Loucy (cell line): Measurements from ENCODE around the gene RBM19.

ENCODE experiments used
- H2AFZ ChIP-seq: fragments of 200-600 bp; sonication (generic); 2 replicates; pipeline ENCODE4 v1.6.0; 2016; ENCODE audit warnings: antibody characterized with exemption, mild to moderate bottlenecking, low read length, moderate library complexity
- H3F3A ChIP-seq: fragments of 200-600 bp; 2 replicates; pipeline ENCODE4 v1.6.0; 2016; ENCODE audit warnings: antibody characterized with exemption, low read depth, mild to moderate bottlenecking
- H3K27me3 ChIP-seq: fragments of 200-600 bp; sonication (generic); 2 replicates; pipeline ENCODE4 v1.6.1; 2014; ENCODE audit warnings: low read length, mild to moderate bottlenecking; ENCODE audit not compliant: insufficient read depth, poor library complexity, severe bottlenecking
- H3K36me3 ChIP-seq: fragments of 200-600 bp; sonication (generic); 2 replicates; pipeline ENCODE4 v1.6.1; 2016; ENCODE audit warnings: low read length; ENCODE audit not compliant: insufficient read depth
- H3K4me1 ChIP-seq: fragments of 200-600 bp; sonication (generic); 2 replicates; pipeline ENCODE4 v1.5.1; 2014; ENCODE audit warnings: low read length, mild to moderate bottlenecking; ENCODE audit not compliant: insufficient read depth, poor library complexity, severe bottlenecking
- H3K4me2 ChIP-seq: fragments of 200-600 bp; sonication (generic); 2 replicates; pipeline ENCODE4 v1.6.0; 2014; ENCODE audit warnings: antibody characterized with exemption, low read length, low read depth, mild to moderate bottlenecking; ENCODE audit not compliant: poor library complexity, severe bottlenecking
- H3K4me3 ChIP-seq: fragments of 200-600 bp; sonication (generic); 2 replicates; pipeline ENCODE4 v1.5.1; 2014; ENCODE audit warnings: low read length, mild to moderate bottlenecking, mixed read lengths; ENCODE audit not compliant: poor library complexity, severe bottlenecking
- H3K79me2 ChIP-seq: fragments of 200-600 bp; sonication (generic); 2 replicates; pipeline ENCODE4 v1.6.1; 2014; ENCODE audit warnings: low read length; ENCODE audit not compliant: insufficient read depth
- H3K9ac ChIP-seq: fragments of 200-600 bp; sonication (generic); 2 replicates; pipeline ENCODE4 v1.6.0; 2014; ENCODE audit warnings: mild to moderate bottlenecking, low read depth, low read length, moderate library complexity; ENCODE audit not compliant: poor library complexity, severe bottlenecking
- H3K9me2 ChIP-seq: fragments of 200-600 bp; sonication (generic); replicated peaks from 2 replicates; pipeline ENCODE4 v1.6.1; 2016; ENCODE audit warnings: low read depth, low read length, mixed read lengths
- H3K9me3 ChIP-seq: fragments of 200-600 bp; sonication (generic); 2 replicates; pipeline ENCODE4 v1.6.1; 2014; ENCODE audit warnings: mild to moderate bottlenecking, antibody characterized with exemption, low read length, low read depth; ENCODE audit not compliant: insufficient read depth
- H4K20me1 ChIP-seq: fragments of 200-600 bp; sonication (generic); 2 replicates; pipeline ENCODE4 v1.6.0; 2014; ENCODE audit warnings: antibody characterized with exemption, low read length, mild to moderate bottlenecking; ENCODE audit not compliant: insufficient read depth, poor library complexity, severe bottlenecking
- CTCF ChIP-seq: fragments of 200-600 bp; sonication (generic); conservative IDR thresholded peaks from 2 replicates; pipeline ENCODE4 v1.5.1; 2014; ENCODE audit warnings: mild to moderate bottlenecking, antibody characterized with exemption, low read length
- EZH2phosphoT487 ChIP-seq: fragments of 200-600 bp; IDR thresholded peaks from 2 replicates; pipeline ENCODE4 v1.6.1; 2018; ENCODE audit warnings: antibody characterized with exemption, mild to moderate bottlenecking, moderate library complexity, borderline replicate concordance

RBM19 gene

GRCh38 chr12:113917393-113917792 lies 48.7 kb downstream of the RBM19 start:
- H3K9ac ChIP-seq = no peak overlapping the region
- no peaks in the 10 kb centered on the region for H3K9me2 ChIP-seq

GRCh38 chr12:113914806-113915205 lies 51.3 kb downstream of the RBM19 start:
- no peak overlapping the region for H3K4me3 ChIP-seq
- no peaks in the 10 kb centered on the region for H3K27me3 ChIP-seq
- H3K9me3 ChIP-seq = no peaks in the 10 kb centered on the region
- no peak overlapping the region for H2AFZ ChIP-seq
- H4K20me1 ChIP-seq = no peaks in the 10 kb centered on the region
- H3F3A ChIP-seq = no peaks in the 10 kb centered on the region
- no peak overlapping the region for H3K4me2 ChIP-seq
- H3K4me1 ChIP-seq = no peaks in the 10 kb centered on the region
- H3K9ac ChIP-seq = no peak overlapping the region
- TF ChIP-seq EZH2phosphoT487 (no peak), CTCF (no peak)
- no peaks in the 10 kb centered on the region for H3K36me3 ChIP-seq
- no peaks in the 10 kb centered on the region for H3K9me2 ChIP-seq
- no peaks in the 10 kb centered on the region for H3K79me2 ChIP-seq

More at GRCh38 chr12:113917393-113917792, 48.7 kb downstream of the RBM19 start:
- no peaks in the 10 kb centered on the region for H3K27me3 ChIP-seq
- H3K79me2 ChIP-seq = no peaks in the 10 kb centered on the region
- H4K20me1 ChIP-seq = no peaks in the 10 kb centered on the region
- TF ChIP-seq CTCF = no peak
- TF ChIP-seq EZH2phosphoT487 = no peak
- no peak overlapping the region for H3K4me3 ChIP-seq
- no peaks in the 10 kb centered on the region; the same call in 1 of the 2 replicates for H3K36me3 ChIP-seq
- H3K9me3 ChIP-seq = no peaks in the 10 kb centered on the region
- H2AFZ ChIP-seq = no peak overlapping the region
- no peaks in the 10 kb centered on the region for H3K4me1 ChIP-seq
- H3F3A ChIP-seq = no peaks in the 10 kb centered on the region
- H3K4me2 ChIP-seq = no peak overlapping the region

- H3K27me3 ChIP-seq = no peaks in the 10 kb centered on the region
- no peak overlapping the region for H3K4me2 ChIP-seq
- H3K9me2 ChIP-seq = no peaks in the 10 kb centered on the region
- H3K9me3 ChIP-seq = no peaks in the 10 kb centered on the region
- no peak overlapping the region for H3K4me3 ChIP-seq
- TF ChIP-seq EZH2phosphoT487 = no peak
- no peak for TF ChIP-seq CTCF
- H2AFZ ChIP-seq = no peak overlapping the region
- no peaks in the 10 kb centered on the region for H4K20me1 ChIP-seq
- H3K36me3 ChIP-seq = no peaks in the 10 kb centered on the region
- no peaks in the 10 kb centered on the region for H3K79me2 ChIP-seq
- no peaks in the 10 kb centered on the region for H3F3A ChIP-seq
- H3K9ac ChIP-seq = no peak overlapping the region
- H3K4me1 ChIP-seq = no peaks in the 10 kb centered on the region
Observed at GRCh38 chr12:113914176-113914575, 51.9 kb downstream of the RBM19 start.
